HG02840 (cell line): ENCODE results near the gene SMAD7.
A peak's percentile ranks its signal among the peaks of the same experiment; 100 is the strongest.

Experiments
- ATAC-seq: cut with Tn5 transposase; IDR thresholded peaks from one replicate; pipeline ENCODE4 v1.9.1; 2021; ENCODE audit warnings: mild to moderate bottlenecking, moderate library complexity, moderate number of reproducible peaks; ENCODE audit not compliant: unreplicated experiment, low FRiP score

The SMAD7 gene

DNA sequence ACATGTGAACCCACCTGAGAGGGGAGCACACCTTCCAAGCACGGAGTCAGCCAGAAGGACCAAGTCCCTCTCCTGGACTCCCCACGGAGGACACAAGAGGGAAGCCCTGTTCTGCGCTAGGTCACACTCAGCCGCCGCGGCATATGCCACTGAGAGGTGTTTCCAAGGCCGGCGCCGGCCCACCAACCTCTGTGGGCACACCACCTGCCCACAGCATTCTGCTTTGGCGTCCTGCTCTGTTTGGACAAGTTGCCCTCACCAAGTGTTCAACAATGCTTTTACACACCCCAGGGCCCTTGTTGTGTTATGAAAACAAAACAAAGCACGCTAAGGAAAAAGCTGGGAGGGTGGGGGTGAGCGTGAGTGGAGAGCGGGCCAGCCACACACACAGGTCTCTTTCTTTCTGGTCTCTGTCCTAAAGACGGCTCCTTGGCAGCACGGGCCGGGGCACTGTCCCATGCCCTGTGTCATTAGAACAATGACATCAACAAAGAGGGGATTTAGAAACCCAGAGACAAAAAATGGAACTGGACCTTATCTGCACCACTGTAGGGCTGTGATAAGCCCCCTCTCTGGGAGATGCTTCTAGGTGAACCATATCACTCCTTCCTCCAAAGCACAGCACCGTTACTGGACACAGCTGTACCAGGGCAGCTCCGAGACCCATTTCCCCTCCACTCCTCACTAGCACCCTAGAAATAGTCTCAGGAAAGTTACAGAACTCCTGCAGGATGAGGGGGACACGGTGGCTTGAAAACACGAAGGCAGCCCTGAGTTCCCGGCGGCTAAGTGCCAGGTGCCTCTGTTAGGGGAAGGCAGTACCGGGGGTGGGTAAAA is 17.0 kb downstream of the SMAD7 start:
- no peak for ATAC-seq

DNA sequence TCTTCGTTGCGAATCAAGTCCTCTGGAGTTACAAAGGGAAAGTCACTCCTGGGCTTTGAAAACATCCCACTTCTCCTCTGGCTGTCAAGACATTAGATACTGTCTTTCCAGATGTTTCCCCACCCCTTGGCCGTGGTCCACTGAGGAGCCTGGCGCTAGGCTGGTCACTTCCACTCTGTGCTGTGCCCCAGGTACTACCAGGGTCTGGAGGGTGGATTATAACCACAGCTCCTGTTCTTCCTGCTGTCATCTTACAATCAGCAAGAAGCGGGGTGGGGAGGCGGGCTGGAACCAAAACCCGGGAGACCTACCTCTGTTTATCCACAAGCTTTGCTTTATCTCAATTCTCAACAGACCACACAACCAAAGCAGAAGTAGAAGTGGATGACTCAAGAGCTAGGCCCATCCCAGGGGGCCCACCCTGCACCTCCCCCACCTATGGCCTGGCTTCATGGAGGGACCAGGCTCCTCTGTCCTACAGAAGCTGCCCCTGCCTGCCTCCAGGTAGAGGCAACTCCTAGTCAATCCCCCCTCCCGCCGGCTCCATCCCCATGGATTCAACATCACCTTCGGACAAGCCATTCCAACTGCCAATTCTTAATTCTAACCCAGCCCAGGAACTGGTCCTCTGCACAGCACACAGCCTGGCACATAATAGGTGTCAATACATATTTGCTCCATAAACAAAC is 17.8 kb downstream of the SMAD7 start:
- no peak for ATAC-seq

DNA sequence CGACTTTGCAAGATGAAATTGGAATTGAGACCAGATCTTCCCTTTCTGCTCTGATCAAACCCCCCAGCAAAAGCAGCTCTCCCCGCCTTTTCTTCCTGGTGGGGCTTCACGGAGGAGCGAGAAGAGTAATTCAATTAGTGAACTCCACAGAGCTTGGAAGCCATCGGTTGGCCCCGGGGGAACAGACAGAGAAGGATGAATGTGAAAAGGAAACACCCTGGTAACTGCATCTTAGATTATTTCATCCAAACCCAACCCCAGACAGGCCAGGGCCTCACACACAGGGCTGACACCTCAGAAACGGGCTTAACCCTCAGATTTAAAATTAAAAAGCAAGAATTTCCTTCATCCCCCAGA is 18.3 kb downstream of the SMAD7 start:
- no peak for ATAC-seq

DNA sequence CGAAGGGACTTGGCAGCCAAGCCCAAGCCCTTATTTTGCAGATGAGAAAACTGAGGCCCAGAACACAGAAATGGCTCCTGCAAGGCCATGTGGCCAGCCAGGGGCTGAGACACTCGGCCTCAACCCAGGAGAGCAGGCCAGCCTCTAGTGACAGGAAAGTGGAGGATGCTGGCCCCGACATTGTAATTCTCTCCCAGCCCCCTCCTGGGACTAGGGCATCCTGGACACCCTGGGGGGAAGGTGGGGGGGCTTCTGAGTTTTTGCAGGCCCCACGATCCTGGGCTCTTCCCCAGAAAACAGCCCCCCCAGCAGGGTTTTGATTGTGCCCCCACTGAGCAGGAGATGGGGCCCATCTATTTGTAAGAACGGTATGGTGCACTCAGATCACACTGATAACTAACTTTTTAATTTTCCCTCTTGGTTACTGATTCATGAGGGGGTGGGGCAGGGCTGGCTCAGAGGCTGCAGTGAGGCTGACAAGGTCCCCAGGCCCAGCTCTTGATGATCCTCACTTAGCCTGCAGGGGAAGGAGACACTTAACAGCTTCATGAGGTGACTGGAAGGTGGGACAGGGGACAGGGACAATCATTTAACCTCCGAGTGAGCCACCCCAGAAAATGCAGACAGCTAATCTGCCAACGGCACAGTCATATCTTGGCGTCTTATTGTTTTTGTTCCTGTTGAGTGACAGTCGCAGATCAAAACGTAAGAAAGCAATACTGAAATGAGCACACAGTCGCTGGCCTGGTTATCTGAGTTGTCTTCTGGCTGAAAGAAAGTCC is 18.9 kb downstream of the SMAD7 start:
- ATAC-seq, result no peak

DNA sequence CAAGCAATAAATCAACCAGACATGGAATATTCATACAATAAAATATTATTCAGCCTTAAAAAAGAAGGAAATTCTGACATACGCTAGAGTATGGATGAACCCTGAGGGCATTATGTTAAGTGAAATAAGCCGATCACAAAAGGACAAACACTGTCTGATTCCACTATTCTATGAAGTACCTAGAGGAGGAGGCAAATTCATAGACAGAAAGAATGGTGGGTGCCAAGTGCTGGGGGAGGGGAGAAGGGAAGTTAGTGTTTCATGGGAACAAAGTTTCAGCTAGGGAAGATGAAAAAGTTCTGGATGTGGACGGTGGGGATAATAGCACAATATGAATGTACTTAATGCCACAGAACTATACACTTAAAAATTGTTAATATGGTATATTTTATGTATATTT is 19.8 kb downstream of the SMAD7 start:
- ATAC-seq, result no peak

DNA sequence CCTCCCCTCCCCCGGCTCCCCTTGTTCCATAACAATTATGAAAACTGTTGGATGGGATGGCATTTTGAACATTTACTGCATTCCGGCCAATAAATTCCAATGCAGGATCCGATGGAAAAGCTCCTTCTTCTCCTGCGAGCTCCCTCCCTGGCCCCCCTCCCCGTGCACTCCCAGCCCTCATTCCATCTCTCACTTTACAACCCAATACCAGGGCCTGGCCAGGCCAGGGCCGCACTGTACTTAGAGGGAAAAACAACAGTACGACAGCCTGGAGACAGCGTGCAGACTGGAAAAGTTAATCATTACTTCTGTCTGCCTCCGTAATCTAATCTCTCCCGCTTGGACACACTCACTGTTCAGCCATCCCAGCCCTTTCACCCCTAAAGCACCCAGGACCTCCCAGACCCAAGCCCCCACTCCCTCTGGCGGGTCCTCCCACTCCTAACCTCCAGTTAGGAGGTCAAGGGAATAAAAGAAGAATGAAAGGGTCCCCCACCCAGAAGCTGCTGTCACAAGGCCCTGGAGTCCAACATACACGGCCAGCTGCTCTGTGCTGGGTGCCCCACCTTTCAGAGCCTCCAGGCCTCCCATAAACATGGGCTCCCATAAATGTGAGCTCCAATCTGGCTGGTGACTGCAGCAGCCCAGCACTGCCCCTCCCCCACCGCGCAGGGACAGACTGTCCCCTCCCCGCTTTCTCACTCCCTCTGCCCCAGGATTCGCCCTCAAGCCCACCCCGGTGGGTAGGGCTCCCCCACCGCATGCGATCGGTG is 20.6 kb downstream of the SMAD7 start:
- no peak for ATAC-seq

DNA sequence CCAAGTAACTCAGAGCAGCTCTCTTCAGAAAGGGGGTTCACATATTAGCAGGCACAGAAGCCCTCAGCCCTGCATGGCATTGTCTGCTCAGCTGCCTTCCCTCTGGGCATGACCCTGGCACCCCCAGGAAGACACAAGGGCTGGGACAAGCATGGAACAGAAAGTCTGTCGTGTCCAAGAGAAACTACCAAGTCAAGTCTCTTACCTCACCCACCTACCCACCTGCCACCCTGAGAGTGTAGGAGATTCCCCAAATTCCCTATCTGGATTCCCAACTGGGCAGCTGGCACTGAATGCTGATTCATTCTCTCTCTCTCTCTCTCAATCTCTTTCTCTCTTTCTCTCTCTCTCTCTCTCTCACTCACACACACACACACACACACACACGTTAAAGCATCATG is 21.6 kb downstream of the SMAD7 start:
- ATAC-seq, result no peak

DNA sequence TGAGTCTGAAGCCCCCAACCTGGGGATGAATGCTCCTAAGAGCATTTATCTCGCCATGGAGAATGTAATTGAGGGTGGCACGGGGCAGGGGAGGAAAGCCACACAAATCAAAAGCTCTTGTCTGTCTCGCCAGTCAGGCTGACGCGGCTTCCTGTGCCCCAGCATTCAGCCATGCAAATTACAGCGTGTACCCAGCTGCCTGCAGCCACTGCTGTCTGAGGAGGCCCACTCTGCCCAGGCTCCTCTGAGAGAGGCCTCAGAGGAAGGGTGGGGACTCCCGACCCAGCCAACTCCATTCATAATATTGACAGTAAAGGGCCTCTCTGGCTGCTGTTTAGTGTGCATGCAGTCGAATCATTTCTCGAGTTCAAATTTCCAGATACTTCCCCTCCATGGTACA is 22.0 kb downstream of the SMAD7 start:
- ATAC-seq, result peak; percentile 58

DNA sequence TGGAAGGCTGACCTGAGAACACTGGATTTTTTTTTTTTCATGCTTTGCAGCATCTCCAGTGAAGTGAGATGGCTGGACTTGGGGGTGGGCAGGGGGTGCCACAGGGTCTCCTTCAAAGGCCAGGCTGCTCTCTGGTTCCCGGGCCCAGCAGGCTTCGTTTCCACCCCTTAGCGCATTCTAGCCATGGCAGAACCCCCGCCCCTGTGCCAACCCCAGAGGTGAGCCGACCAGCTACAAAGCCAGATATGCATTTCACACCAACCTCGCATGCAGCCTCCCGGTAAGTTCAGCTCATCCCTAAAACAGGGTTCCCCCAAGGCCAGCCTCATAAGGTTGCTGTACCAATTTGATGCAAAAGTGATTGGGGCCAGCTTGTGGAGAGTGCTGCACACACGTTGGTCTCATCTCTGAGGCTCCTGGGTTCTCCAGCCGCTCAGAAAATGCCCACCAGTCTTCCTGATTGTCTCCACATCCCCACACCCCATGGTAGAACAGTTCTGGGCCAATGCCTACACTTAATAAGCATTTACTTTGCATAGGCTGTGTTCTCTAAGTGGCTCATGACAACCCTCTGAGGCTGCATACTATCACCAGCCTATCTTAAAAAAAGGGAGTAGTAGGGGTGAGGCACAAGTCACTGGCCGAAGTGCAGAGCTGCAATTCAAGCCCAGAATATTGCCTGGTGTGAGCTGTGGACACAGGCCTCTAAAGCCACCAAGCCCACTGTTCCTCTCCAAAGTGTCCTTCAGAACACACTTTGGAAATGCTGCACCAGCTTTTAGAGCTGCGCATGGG is 23.3 kb downstream of the SMAD7 start:
- no peak for ATAC-seq

DNA sequence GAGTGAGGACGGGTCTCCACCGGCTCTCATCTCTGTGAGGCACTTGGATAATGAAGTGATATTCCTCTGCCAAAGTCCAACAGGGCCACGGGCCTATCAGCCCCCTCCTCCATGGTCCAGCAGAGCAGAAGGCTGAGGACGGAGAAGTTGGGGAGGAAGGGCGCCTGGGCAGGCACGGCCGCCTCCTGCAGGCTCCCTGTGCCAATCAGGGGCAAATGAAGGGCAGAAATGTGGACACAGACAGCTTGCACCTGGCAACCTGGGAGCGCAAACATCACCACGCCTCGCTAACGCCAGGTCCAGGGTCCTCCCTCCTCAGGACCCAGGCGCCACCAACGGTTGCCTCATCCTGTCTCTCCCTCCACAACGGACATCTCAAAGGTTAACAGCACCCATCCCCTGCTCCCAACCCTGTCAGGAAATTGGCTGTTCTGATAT is 24.3 kb downstream of the SMAD7 start:
- ATAC-seq, result no peak

DNA sequence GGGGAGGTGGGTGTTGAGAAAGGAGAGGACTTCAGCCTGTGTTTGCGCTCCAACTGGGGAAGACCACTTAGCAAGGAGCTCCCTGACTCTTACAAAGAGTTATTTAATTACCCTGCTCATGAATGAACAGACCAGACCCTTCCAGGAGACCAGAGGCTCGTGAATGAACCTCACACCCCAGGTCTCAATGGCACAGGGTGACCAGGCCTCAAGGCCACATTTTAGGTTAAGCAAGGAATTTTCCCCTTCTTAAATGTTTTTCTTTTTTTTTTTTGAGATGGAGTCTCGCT is 25.3 kb downstream of the SMAD7 start:
- no peak for ATAC-seq

DNA sequence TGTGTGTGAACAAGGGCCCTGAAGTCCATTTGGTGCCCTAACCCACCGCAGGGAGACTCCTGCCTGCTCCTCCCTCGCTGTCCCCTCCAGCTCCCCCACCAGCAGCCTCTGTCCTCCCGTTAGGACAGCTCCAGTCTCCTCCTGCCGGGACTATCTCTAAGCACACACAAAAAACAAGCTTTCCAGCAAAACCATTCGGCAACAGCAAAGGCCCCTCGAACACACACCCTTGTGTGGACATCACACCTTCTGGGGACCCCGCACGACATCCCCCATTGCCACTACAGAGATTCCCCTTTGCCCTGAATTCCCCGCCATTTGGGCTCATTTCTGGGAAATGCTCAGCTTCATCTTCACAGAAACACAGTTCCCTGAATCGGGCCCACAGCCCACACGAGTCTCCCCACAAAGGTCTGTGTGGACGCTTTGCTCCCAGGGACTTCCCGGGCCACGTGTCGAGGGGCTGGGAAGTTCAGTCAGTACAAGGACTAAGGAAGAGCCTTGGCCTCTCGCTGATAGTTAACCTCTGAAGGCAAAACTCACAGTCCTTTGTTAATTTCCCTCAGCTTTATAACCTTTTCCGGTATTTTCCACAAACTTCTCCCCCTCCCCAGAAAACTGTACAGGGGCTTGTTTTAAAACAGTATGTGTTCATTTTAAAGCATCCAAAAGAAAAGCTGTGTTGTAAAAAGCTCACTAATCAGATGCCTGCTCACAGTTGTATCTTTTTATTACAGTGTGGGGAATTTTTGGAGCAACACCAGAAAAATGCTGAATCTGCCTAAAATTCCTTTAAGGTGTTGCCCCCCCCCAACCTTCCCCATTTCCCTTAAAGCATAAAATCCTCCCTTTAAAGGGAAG is 25.9 kb downstream of the SMAD7 start:
- no peak for ATAC-seq

DNA sequence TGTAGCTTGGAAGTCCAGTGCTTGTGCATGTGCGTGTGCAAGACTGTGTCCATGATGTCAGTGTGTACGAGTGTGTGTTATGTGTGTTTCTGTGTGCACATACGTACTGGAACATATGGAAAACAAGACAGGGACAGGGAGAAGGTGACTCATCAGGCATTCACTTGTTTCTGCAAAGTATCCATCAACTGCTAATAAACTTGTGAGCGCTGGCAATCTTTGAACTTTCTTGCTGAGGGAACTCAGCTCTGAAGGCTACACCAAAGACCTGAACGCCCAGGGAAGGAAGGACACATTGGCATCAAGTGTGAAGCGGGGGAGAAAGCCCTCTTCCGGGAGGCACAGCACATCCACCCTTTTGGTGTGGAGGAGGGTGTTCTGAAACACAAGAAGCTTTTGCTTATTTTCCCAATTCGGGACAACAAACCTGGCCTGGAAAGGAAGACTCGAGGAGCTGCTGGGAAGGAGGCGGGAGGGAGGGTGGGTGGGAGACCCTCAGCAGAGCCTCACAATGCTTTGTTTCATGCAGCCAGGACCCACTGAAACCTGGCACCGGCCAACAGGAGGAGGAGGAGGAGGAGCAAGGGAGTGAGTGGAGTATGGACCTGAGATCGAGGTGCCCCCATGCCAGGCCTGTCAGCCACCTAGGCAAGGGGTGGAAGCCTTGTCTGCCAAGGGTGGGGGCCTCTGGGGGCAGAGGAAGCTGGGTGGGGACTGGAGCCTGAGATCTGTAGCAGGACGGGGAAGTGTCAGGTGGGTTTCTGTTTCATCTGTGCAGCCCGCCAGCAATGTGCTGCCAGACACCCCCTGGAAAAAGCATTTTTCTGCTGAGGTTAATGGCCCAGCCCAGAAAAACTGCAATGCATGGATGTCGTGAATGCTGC is 26.8 kb downstream of the SMAD7 start:
- no peak for ATAC-seq

DNA sequence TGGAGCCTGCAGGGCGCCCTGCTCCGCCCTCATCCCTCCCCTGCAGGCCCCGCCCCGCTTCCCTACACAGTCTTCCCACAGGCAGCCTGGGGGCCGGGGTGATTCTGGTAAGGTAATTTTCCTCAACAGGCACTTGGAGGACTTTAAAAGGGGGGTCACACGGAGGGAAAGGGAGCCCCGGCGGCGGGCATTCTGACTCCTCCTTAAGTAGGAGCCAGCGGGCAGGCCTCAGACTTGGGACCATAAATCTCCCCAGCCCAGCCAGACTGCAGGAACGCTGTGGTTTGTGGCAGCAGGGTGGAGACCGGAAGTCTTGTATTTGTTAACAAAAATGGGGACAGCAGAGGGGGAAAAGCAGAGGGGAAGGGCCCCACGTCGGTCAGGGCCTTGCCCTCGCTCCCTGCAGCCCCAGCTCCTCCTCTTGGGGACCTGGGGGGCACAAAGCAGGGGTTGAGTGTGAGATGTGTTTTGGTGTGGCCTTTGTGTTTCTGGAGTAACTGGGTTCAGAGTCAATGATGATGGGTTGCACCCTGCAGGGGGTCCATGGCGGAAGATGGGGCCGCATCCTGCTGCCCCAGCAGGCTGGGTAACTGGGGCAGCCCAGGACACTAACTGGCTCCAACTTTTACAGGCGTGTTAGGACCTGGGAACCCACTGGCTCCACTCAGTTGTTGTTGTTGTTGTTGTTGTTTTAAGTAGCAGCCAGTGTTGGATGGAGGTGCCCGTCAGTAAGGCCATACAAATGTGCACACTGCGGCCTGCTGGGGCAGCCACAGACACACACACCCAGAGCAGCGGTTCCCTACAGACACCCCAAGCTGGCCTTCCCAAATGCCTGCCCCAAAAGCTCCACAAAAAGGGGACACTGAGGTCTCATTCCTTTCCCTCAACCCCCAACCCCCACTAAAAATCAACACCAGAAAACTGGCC is 27.7 kb downstream of the SMAD7 start:
- ATAC-seq, result no peak

DNA sequence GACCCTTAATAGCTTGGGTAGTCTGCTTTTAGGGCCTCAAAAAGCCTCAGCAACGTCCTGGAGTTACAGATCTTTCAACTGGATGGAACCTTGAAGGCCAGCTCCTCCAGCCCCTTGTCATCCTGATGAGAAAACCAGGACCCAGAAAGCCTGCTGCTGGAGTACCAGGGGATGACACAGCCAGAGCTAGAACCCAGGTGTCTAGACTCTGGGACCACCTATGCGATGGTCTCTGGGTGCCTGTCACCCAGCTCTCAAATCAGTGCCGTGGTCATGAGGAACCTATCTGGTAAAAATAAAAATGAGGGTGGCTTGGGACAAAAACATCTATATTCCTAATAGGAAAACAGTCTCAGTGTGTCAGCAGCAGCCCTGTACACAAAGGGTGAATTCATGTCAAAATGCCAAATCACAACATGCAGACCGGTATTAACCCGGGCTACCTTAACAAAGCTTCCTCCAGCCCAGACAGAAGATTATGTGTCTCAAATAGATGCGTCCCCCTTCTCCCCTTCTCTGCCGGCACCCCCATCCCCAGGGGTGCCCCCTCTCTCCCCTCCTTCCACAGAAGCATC is 28.5 kb downstream of the SMAD7 start:
- no peak for ATAC-seq

DNA sequence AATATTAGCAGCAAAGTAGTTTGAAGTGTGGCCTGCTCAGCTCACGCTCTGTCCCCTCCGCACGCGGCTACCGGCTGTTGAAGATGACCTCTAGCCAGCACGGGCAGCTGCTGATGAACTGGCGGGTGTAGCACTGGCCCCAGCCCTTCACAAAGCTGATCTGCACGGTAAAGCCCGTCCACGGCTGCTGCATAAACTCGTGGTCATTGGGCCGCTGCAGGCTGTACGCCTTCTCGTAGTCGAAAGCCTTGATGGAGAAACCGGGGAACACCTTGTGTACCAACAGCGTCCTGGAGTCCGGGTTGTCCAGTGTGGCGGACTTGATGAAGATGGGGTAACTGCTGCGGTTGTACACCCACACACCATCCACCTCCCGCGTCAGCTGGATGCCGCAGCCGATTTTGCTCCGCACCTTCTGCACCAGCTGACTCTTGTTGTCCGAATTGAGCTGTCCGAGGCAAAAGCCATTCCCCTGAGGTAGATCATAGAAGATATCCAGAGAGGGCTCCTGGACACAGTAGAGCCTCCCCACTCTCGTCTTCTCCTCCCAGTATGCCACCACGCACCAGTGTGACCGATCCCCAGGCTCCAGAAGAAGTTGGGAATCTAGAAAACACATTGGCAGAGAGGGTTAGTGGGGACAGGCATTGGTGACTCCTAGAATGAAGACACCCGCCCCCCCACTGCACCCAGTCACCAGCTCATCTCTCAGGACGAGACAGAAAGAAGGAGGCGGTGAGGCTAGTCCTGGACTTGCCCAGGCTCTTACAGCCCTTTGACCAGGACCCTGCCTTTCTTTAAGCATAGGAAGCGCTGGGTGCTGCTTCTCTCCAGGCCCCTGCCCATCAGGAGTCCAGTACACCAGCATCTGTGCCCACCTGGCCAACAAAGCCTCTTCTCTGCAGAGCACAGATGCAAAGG is 29.2 kb downstream of the SMAD7 start:
- ATAC-seq, result no peak
